Astrocyte (in vitro differentiated cells and primary cell): ENCODE results near the gene APBA2. TPM values are rescaled to one million over a fixed set of nuclear protein-coding genes. Genes with fewer than 3 reads are reported as not detected.
A peak's percentile ranks its signal among the peaks of the same experiment; 100 is the strongest.

Experiments used
- DNase-seq: peaks from one replicate; pipeline ENCODE4 v3.0.0-alpha.2; 2010; ENCODE audit warnings: low read depth
- FAIRE-seq: peaks from 2 replicates; lab custom pipeline; 2011; peaks lifted over from hg19 to GRCh38; lab: Jason Lieb, UNC
- H2AFZ ChIP-seq: 2 replicates; pipeline ENCODE4 v1.6.0; 2012; ENCODE audit warnings: low read depth, low read length, inconsistent platforms
- H3K27ac ChIP-seq: 2 replicates; pipeline ENCODE4 v1.5.1; 2011; ENCODE audit warnings: low read depth, low read length, inconsistent platforms
- H3K27me3 ChIP-seq: 2 replicates; pipeline ENCODE4 v1.6.0; 2011; ENCODE audit warnings: low read length, inconsistent platforms; ENCODE audit not compliant: insufficient read depth
- H3K36me3 ChIP-seq: 2 replicates; pipeline ENCODE4 v1.5.1; 2011; ENCODE audit warnings: low read length, inconsistent platforms; ENCODE audit not compliant: insufficient read depth
- H3K4me1 ChIP-seq: 2 replicates; pipeline ENCODE4 v1.5.1; 2011; ENCODE audit warnings: low read length, inconsistent platforms; ENCODE audit not compliant: insufficient read depth
- H3K4me2 ChIP-seq: 2 replicates; pipeline ENCODE4 v1.6.0; 2012; ENCODE audit warnings: low read length, inconsistent platforms
- H3K4me3 ChIP-seq: 2 replicates; pipeline ENCODE4 v1.5.1; 2011; ENCODE audit warnings: low read depth, mild to moderate bottlenecking, low read length, inconsistent platforms; ENCODE audit not compliant: insufficient read depth
- H3K79me2 ChIP-seq: 2 replicates; pipeline ENCODE4 v1.6.0; 2012; ENCODE audit warnings: mild to moderate bottlenecking, low read length, inconsistent platforms; ENCODE audit not compliant: insufficient read depth
- H3K9ac ChIP-seq: 2 replicates; pipeline ENCODE4 v1.6.0; 2012; ENCODE audit warnings: mild to moderate bottlenecking, low read length, inconsistent platforms
- H3K9me3 ChIP-seq: 2 replicates; pipeline ENCODE4 v1.5.1; 2012; ENCODE audit warnings: low read depth, mild to moderate bottlenecking, low read length, inconsistent platforms; ENCODE audit not compliant: insufficient read depth
- H4K20me1 ChIP-seq: 2 replicates; pipeline ENCODE4 v1.6.0; 2012; ENCODE audit warnings: low read length, inconsistent platforms; ENCODE audit not compliant: insufficient read depth
- H3K27ac Mint-ChIP-seq: one replicate; pipeline ENCODE4 v1.8.0; 2021; ENCODE audit warnings: mild to moderate bottlenecking, mixed read lengths; ENCODE audit not compliant: unreplicated experiment
- H3K27me3 Mint-ChIP-seq: one replicate; pipeline ENCODE4 v1.8.0; 2021; ENCODE audit warnings: low read depth, mixed read lengths; ENCODE audit not compliant: unreplicated experiment
- H3K36me3 Mint-ChIP-seq: one replicate; pipeline ENCODE4 v1.8.0; 2021; ENCODE audit warnings: low read depth, mixed read lengths; ENCODE audit not compliant: unreplicated experiment
- H3K4me1 Mint-ChIP-seq: one replicate; pipeline ENCODE4 v1.8.0; 2021; ENCODE audit warnings: low read depth, mixed read lengths; ENCODE audit not compliant: unreplicated experiment
- H3K4me3 Mint-ChIP-seq: one replicate; pipeline ENCODE4 v1.8.0; 2021; ENCODE audit warnings: mild to moderate bottlenecking, moderate library complexity, mixed read lengths; ENCODE audit not compliant: unreplicated experiment
- H3K9me3 Mint-ChIP-seq: one replicate; pipeline ENCODE4 v1.8.0; 2021; ENCODE audit warnings: mild to moderate bottlenecking, mixed read lengths; ENCODE audit not compliant: unreplicated experiment
- CTCF ChIP-seq: IDR thresholded peaks from 2 replicates; pipeline ENCODE4 v1.5.1; 2011; ENCODE audit warnings: low read depth, mild to moderate bottlenecking, inconsistent platforms, low read length, moderate library complexity; ENCODE audit not compliant: insufficient read depth
- EZH2 ChIP-seq: IDR thresholded peaks from 2 replicates; pipeline ENCODE4 v1.6.1; 2012; ENCODE audit warnings: mild to moderate bottlenecking, low read length, inconsistent platforms; ENCODE audit not compliant: insufficient read depth
- total RNA-seq: library from RNA; stranded (reverse); gene quantifications from 2 replicates; pipeline ENCODE4 v1.2.1, GENCODE V29; 2021

The APBA2 gene
- total RNA-seq, 1 donor from 2014 or later = 15.2 TPM

- no peak for DNase-seq
- TF ChIP-seq EZH2 (no peak), CTCF (no peak)
- Histone ChIP-seq H3K4me3 (no peak overlapping the region), H3K4me1 (peaks cover 14% of the 10 kb centered on the region), H3K79me2 (peaks cover 4% of the 10 kb centered on the region), H3K4me2 (no peak overlapping the region), H2AFZ (no peak overlapping the region), H3K27ac (no peak overlapping the region), H3K36me3 (no peaks in the 10 kb centered on the region), H4K20me1 (peaks cover 16% of the 10 kb centered on the region), H3K27me3 (no peaks in the 10 kb centered on the region), H3K9ac (no peak overlapping the region), H3K9me3 (no peaks in the 10 kb centered on the region)
- peaks cover 1% of the 10 kb centered on the region for H3K36me3 Mint-ChIP-seq
- H3K27ac Mint-ChIP-seq = no peak overlapping the region
- no peak overlapping the region for H3K4me3 Mint-ChIP-seq
- H3K9me3 Mint-ChIP-seq = no peaks in the 10 kb centered on the region
- no peak for FAIRE-seq
- H3K27me3 Mint-ChIP-seq = no peaks in the 10 kb centered on the region
- peaks cover 44% of the 10 kb centered on the region for H3K4me1 Mint-ChIP-seq
These were observed 95.1 kb downstream of the APBA2 start for GRCh38 chr15:28980709-28981350.

- Histone ChIP-seq H3K4me3 (no peak overlapping the region), H3K4me2 (no peak overlapping the region), H3K36me3 (no peaks in the 10 kb centered on the region), H3K79me2 (peaks cover 4% of the 10 kb centered on the region), H3K27me3 (no peaks in the 10 kb centered on the region), H3K27ac (no peak overlapping the region), H4K20me1 (peaks cover 16% of the 10 kb centered on the region), H3K9ac (no peak overlapping the region), H3K4me1 (peaks cover 14% of the 10 kb centered on the region), H2AFZ (no peak overlapping the region), H3K9me3 (no peaks in the 10 kb centered on the region)
- TF ChIP-seq EZH2 = no peak
- TF ChIP-seq CTCF = no peak
- no peak overlapping the region for H3K4me3 Mint-ChIP-seq
- peaks cover 44% of the 10 kb centered on the region for H3K4me1 Mint-ChIP-seq
- H3K36me3 Mint-ChIP-seq = peaks cover 1% of the 10 kb centered on the region
- no peaks in the 10 kb centered on the region for H3K27me3 Mint-ChIP-seq
- no peak overlapping the region for H3K27ac Mint-ChIP-seq
- FAIRE-seq (no peak), DNase-seq (peak; percentile 66)
- H3K9me3 Mint-ChIP-seq = no peaks in the 10 kb centered on the region
These were observed 95.6 kb downstream of the APBA2 start for GRCh38 chr15:28981351-28981720.

- TF ChIP-seq EZH2 (no peak), CTCF (no peak)
- no peak for DNase-seq
- Histone ChIP-seq H3K9me3 (no peaks in the 10 kb centered on the region), H3K27me3 (no peaks in the 10 kb centered on the region), H3K79me2 (peaks cover 4% of the 10 kb centered on the region), H3K4me1 (peaks cover 10% of the 10 kb centered on the region), H3K27ac (no peak overlapping the region), H3K4me2 (no peak overlapping the region), H4K20me1 (peaks cover 16% of the 10 kb centered on the region), H3K9ac (no peak overlapping the region), H3K4me3 (no peak overlapping the region), H3K36me3 (no peaks in the 10 kb centered on the region), H2AFZ (no peak overlapping the region)
- Mint-ChIP-seq H3K9me3 (no peaks in the 10 kb centered on the region), H3K27ac (peak overlapping the region; percentile 24), H3K4me3 (no peak overlapping the region), H3K27me3 (no peaks in the 10 kb centered on the region), H3K4me1 (peaks cover 38% of the 10 kb centered on the region), H3K36me3 (peaks cover 1% of the 10 kb centered on the region)
- no peak for FAIRE-seq
These were observed 96.1 kb downstream of the APBA2 start for GRCh38 chr15:28981921-28982320.
